GM12878 (cell line): ENCODE results near the gene OVOL1. TPM values are rescaled to one million over a fixed set of nuclear protein-coding genes. Genes with fewer than 3 reads are reported as not detected.

Source experiments
- ATAC-seq: fragments of 200-7000 bp; cut with Tn5 transposase; 3 replicates; pipeline ENCODE4 v1.9.1; 2020; ENCODE audit warnings: mild to moderate bottlenecking, moderate library complexity
- BruUV-seq: library from RNA; stranded (reverse); fragments of 400-500 nt; replicated peaks from 2 replicates; lab custom pipeline; 2021; lab: Mats Ljungman, UMichigan
- CTCF ChIA-PET: fragments of 300-600 bp; sonication (Branson Sonifier 250); formaldehyde crosslinking; extraction: SDS; loops from one replicate; lab custom pipeline; 2021; ENCODE audit warnings: inconsistent platforms; lab: Yijun Ruan, JAX
- POLR2A ChIA-PET: fragments of 350-600 bp; formaldehyde crosslinking; extraction: SDS; loops from one replicate; lab custom pipeline; 2021; ENCODE audit warnings: inconsistent platforms; lab: Charles Lee
- RAD21 ChIA-PET: fragments of 300-600 bp; sonication (Branson Sonifier 250); formaldehyde crosslinking; loops from one replicate; lab custom pipeline; 2023; ENCODE audit warnings: antibody characterized with exemption; ENCODE audit not compliant: unreplicated experiment; lab: Charles Lee
- SMC1A ChIA-PET: fragments of 300-600 bp; sonication (Branson Sonifier 250); formaldehyde crosslinking; loops from one replicate; lab custom pipeline; 2023; ENCODE audit not compliant: unreplicated experiment, uncharacterized antibody; lab: Charles Lee
- DNase-seq: peaks from one replicate; pipeline ENCODE4 v3.0.0-alpha.2; 2011; ENCODE audit warnings: low read depth, low spot score
- FAIRE-seq: peaks from 3 replicates; lab custom pipeline; 2011; peaks lifted over from hg19 to GRCh38; lab: Jason Lieb, UNC
- H2AFZ ChIP-seq: 2 replicates; pipeline ENCODE4 v1.6.0; 2011; ENCODE audit warnings: low read depth, low read length, control low read depth; ENCODE audit not compliant: control insufficient read depth
- H3K27ac ChIP-seq: 2 replicates; pipeline ENCODE4 v1.5.1; 2011; ENCODE audit warnings: control low read depth; ENCODE audit not compliant: control insufficient read depth, insufficient read depth
- H3K27me3 ChIP-seq, 2 experiments: replicated peaks in 1 of 2; 2 replicates each; pipeline versions ENCODE4 v1.6.0 to v1.6.1; 2011; ENCODE audit warnings: low read length in 1 of 2; ENCODE audit not compliant: control insufficient read depth in 2 of 2, insufficient read depth in 2 of 2
- H3K36me3 ChIP-seq, 2 experiments: 2 replicates each; pipeline ENCODE4 v1.5.1; 2011; ENCODE audit warnings: low read length in 1 of 2; ENCODE audit not compliant: control insufficient read depth in 2 of 2, insufficient read depth in 2 of 2
- H3K4me1 ChIP-seq: 2 replicates; pipeline ENCODE4 v1.6.1; 2011; ENCODE audit warnings: mild to moderate bottlenecking, low read length, moderate library complexity, mixed read lengths; ENCODE audit not compliant: control insufficient read depth, insufficient read depth
- H3K4me2 ChIP-seq: 2 replicates; pipeline ENCODE4 v1.6.0; 2011; ENCODE audit warnings: control low read depth; ENCODE audit not compliant: control insufficient read depth, insufficient read depth
- H3K4me3 ChIP-seq: fragments of 200-600 bp; sonication (generic); 2 replicates; pipeline ENCODE4 v1.5.1; 2016
- H3K79me2 ChIP-seq: 2 replicates; pipeline ENCODE4 v1.6.0; 2011; ENCODE audit warnings: low read length; ENCODE audit not compliant: control insufficient read depth, insufficient read depth
- H3K9ac ChIP-seq: 2 replicates; pipeline ENCODE4 v1.8.0; 2011; ENCODE audit warnings: low read length, control low read depth, mixed read lengths; ENCODE audit not compliant: control insufficient read depth, insufficient read depth
- H3K9me3 ChIP-seq: replicated peaks from 3 replicates; pipeline ENCODE4 v1.5.1; 2011; ENCODE audit warnings: mild to moderate bottlenecking, low read length; ENCODE audit not compliant: control insufficient read depth, insufficient read depth
- H4K20me1 ChIP-seq: 2 replicates; pipeline ENCODE4 v1.6.0; 2011; ENCODE audit not compliant: control insufficient read depth, insufficient read depth
- ATF7 ChIP-seq: fragments of 450-650 bp; IDR thresholded peaks from 2 replicates; pipeline ENCODE4 v1.6.1; 2016; ENCODE audit warnings: low read depth, mild to moderate bottlenecking
- BMI1 ChIP-seq: fragments of 450-650 bp; IDR thresholded peaks from 2 replicates; pipeline ENCODE4 v1.6.1; 2016; ENCODE audit warnings: mild to moderate bottlenecking, moderate library complexity, borderline replicate concordance
- CHD1 ChIP-seq: IDR thresholded peaks from 2 replicates; pipeline ENCODE4 v1.6.1; 2012; ENCODE audit warnings: low read depth, low read length, improper control_type of control experiment
- E2F8 ChIP-seq: fragments of 450-650 bp; IDR thresholded peaks from 2 replicates; pipeline ENCODE4 v1.6.1; 2018; ENCODE audit warnings: mild to moderate bottlenecking, low read depth, moderate library complexity; ENCODE audit not compliant: partially characterized antibody
- EZH2 ChIP-seq: IDR thresholded peaks from 2 replicates; pipeline ENCODE4 v1.6.1; 2012; ENCODE audit warnings: low read depth, mild to moderate bottlenecking, control low read depth, inconsistent platforms, low read length, borderline replicate concordance; ENCODE audit not compliant: control insufficient read depth
- JUND ChIP-seq: IDR thresholded peaks from 2 replicates; pipeline ENCODE4 v1.6.1; 2012; ENCODE audit warnings: low read depth, mild to moderate bottlenecking, low read length, improper control_type of control experiment, moderate library complexity
- MEF2A ChIP-seq: IDR thresholded peaks from 2 replicates; pipeline ENCODE4 v1.6.1; 2011; ENCODE audit warnings: low read depth, mild to moderate bottlenecking, low read length, moderate library complexity; ENCODE audit not compliant: insufficient read depth
- NR2C1 ChIP-seq: fragments of 450-650 bp; IDR thresholded peaks from 2 replicates; pipeline ENCODE4 v1.6.1; 2017; ENCODE audit warnings: antibody characterized with exemption, mild to moderate bottlenecking, moderate library complexity
- POLR2A ChIP-seq: IDR thresholded peaks from 2 replicates; pipeline ENCODE4 v1.6.1; 2011; ENCODE audit warnings: low read depth, mild to moderate bottlenecking, low read length
- SMAD1 ChIP-seq: fragments of 450-650 bp; IDR thresholded peaks from 2 replicates; pipeline ENCODE4 v1.6.1; 2018; ENCODE audit warnings: mild to moderate bottlenecking, low read depth; ENCODE audit not compliant: partially characterized antibody
- TAF1 ChIP-seq: IDR thresholded peaks from 2 replicates; pipeline ENCODE4 v1.6.1; 2011; ENCODE audit warnings: mild to moderate bottlenecking, low read depth, low read length, borderline replicate concordance
- ZNF24 ChIP-seq: fragments of 450-650 bp; IDR thresholded peaks from 2 replicates; pipeline ENCODE4 v1.6.1; 2017; ENCODE audit warnings: antibody characterized with exemption, mild to moderate bottlenecking
- WGBS: methylation state at CpG from one replicate; pipeline ENCODE4 v1.1.6; 2016; ENCODE audit warnings: low lambda C conversion rate; ENCODE audit not compliant: insufficient replicate concordance, insufficient coverage; ENCODE audit errors: missing lambda C conversion rate; 5-methylcytosine and 5-hydroxymethylcytosine counted together
- in situ Hi-C: fragments of 300-500 bp; cut with MboI; formaldehyde crosslinking; loops from 9 replicates; pipeline ENCODE4 v1.14.3; 2018; ENCODE audit warnings: mixed read lengths
- intact Hi-C: fragments of 100-400 bp; cut with micrococcal nuclease; formaldehyde crosslinking; loops from one replicate; pipeline ENCODE4 v1.14.2; 2022; ENCODE audit not compliant: unreplicated experiment
- polyA plus RNA-seq, 11 experiments: library from polyadenylated mRNA; depleted of rRNA in 4 of 11; unstranded in 6 of 11; stranded (reverse) in 5 of 11; fragments of >200 nt; fragmentation: Nextera tagmentation in 4 of 11; fragmentation: Illumina TruSeq in 1 of 11; extraction: Ambion mirVana in 4 of 11; extraction: Trizol in 1 of 11; gene quantifications; 1 replicate in 1 of 11; 2 replicates in 10 of 11; pipeline versions ENCODE4 v1.2.1 to v1.2.3, GENCODE V29; 2011 to 2016; ENCODE audit warnings: inconsistent platforms in 2 of 11, missing spikeins in 2 of 11, low read depth in 1 of 11
- total RNA-seq, 4 experiments: library from RNA; depleted of rRNA in 3 of 4; stranded (reverse); fragments of >200 nt in 3 of 4; fragmentation: Illumina TruSeq in 1 of 4; extraction: Trizol in 1 of 4; gene quantifications; 2 replicates each; pipeline versions ENCODE4 v1.2.1 to v1.2.3, GENCODE V29; 2013 to 2021

Gene OVOL1
- total and polyA plus RNA-seq, 10 of the 15 experiments (the other 5 are each of a cell fraction or from before 2014, with no cell fraction given): 0.04 to 0.96 (median 0.09) TPM; not detected in 7

- Histone ChIP-seq H3K27me3 (no peaks in the 10 kb centered on the region), H3K36me3 (peaks cover 3 to 4% of the 10 kb centered on the region in 2 experiments; a peak in 3 of 4 replicates), H3K4me2 (no peak overlapping the region), H4K20me1 (no peaks in the 10 kb centered on the region; the same call in 1 of the 2 replicates), H3K4me3 (no peak overlapping the region), H3K79me2 (peaks cover 10% of the 10 kb centered on the region), H3K9ac (no peak overlapping the region), H3K4me1 (peaks cover 11% of the 10 kb centered on the region), H3K9me3 (no peaks in the 10 kb centered on the region), H2AFZ (no peak overlapping the region), H3K27ac (no peak overlapping the region)
- no TSS peak for BruUV-seq
- ChIA-PET SMC1A (interaction anchor here (0.7 to 2.1 kb wide), 4 partner anchors 15 to 70 kb away, joined by 3 to 16 read pairs (median 3); no protein-coding TSS in a partner anchor), POLR2A (interaction anchor here (0.5 kb wide), 2 partner anchors 32 to 1010 kb away, joined by 4 to 7 read pairs; no protein-coding TSS in a partner anchor), RAD21 (interaction anchor here (1.5 to 5.4 kb wide), 2 partner anchors 42 to 65 kb away, joined by 4 to 91 read pairs; partner anchors contain the start of gene KAT5), CTCF (interaction anchor here (0.7 to 8.7 kb wide), 5 partner anchors 42 to 65 kb away, joined by 4 to 192 read pairs (median 8); partner anchors contain the start of genes KAT5 and RNASEH2C)
- TF ChIP-seq POLR2A (0 out of 2 replicates have a peak, but pooled peaks have one; percentile 20), ATF7 (no peak), JUND (no peak), CHD1 (no peak), BMI1 (no peak), SMAD1 (no peak)
- in situ Hi-C loops (loop anchor here (5.0 kb wide), 2 partner anchors 46 to 64 kb away; partner anchors contain the start of gene KAT5), intact Hi-C loops (no loop called here)
- WGBS: 76% methylated on average over 8 of the region's 8 CpGs
- no peak for FAIRE-seq
- no peak for DNase-seq
- ATAC-seq: no peak
These were observed 10.7 kb upstream of the OVOL1 start for GRCh38 chr11:65776196-65776595.

GRCh38 chr11:65776710-65777141, 10.1 kb upstream of the OVOL1 start:
- H3K79me2 ChIP-seq: peaks cover 10% of the 10 kb centered on the region
- BruUV-seq: no TSS peak
- RAD21 ChIA-PET: interaction anchor here (1.5 to 5.4 kb wide), 2 partner anchors 41 to 65 kb away, joined by 4 to 91 read pairs; partner anchors contain the start of gene KAT5
- no peaks in the 10 kb centered on the region; the same call in 1 of the 2 replicates for H4K20me1 ChIP-seq
- H3K27ac ChIP-seq: no peak overlapping the region
- H3K4me3 ChIP-seq: no peak overlapping the region
- H3K9ac ChIP-seq: no peak overlapping the region
- intact Hi-C loops (no loop called here), in situ Hi-C loops (loop anchor here (5.0 kb wide), 2 partner anchors 46 to 64 kb away; partner anchors contain the start of gene KAT5)
- H3K9me3 ChIP-seq: no peaks in the 10 kb centered on the region
- ATAC-seq (no peak), DNase-seq (no peak), FAIRE-seq (no peak)
- CTCF ChIA-PET: interaction anchor here (0.7 to 8.7 kb wide), 4 partner anchors 42 to 65 kb away, joined by 4 to 192 read pairs (median 23); partner anchors contain the start of genes KAT5 and RNASEH2C
- H3K4me2 ChIP-seq: no peak overlapping the region
- H2AFZ ChIP-seq: no peak overlapping the region
- WGBS: 88% methylated on average over 8 of the region's 8 CpGs
- SMC1A ChIA-PET: interaction anchor here (0.7 to 2.1 kb wide), 5 partner anchors 15 to 71 kb away, joined by 3 to 16 read pairs (median 3); partner anchors contain the start of gene KAT5
- H3K4me1 ChIP-seq: peaks cover 11% of the 10 kb centered on the region
- H3K27me3 ChIP-seq: no peaks in the 10 kb centered on the region
- TF ChIP-seq NR2C1 (no peak), TAF1 (no peak), EZH2 (no peak), E2F8 (no peak), MEF2A (no peak), ZNF24 (no peak)
- peaks cover 3 to 4% of the 10 kb centered on the region in 2 experiments; a peak in 3 of 4 replicates for H3K36me3 ChIP-seq
- POLR2A ChIA-PET: interaction anchor here (0.5 to 0.8 kb wide), 3 partner anchors 31 to 1010 kb away, joined by 3 to 7 read pairs (median 4); partner anchors contain the start of gene RNASEH2C
